Nucleus accumbens (tissue), 56 donors: Measurements from ENCODE around the gene GSK3A.

Source experiments
- DNase-seq, 56 donors: peaks; one replicate each; lab custom pipeline; 2025; lab: John Stamatoyannopoulos, UW

Gene GSK3A

GRCh38 chr19:42207767-42208271 lies 34.6 kb downstream of the GSK3A start:
- no peak for DNase-seq

- DNase-seq, result no peak
Observed at GRCh38 chr19:42206871-42207755, 35.3 kb downstream of the GSK3A start.

- DNase-seq, result no peak
Observed at GRCh38 chr19:42204664-42205063, 37.7 kb downstream of the GSK3A start.

DNA sequence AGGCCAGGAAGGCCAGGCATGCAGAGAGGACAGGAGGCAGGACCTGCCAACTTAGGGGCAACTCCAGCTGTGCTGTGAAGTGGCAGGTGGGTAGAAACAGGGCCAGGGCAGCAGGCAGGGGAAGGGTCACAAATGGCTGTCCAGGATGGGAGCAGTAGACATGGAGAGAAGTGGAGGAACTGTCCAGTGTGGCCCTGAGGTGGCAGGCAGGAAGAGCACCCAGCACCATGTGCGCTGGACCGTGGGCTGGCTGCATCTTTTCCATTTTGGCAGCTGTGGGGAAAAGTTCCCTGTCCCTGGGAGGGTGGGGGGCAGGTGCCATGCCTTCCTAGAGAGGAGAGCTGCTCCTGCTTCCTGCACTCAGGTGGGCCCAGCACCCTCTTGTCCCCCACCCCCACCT lies 38.7 kb downstream of the GSK3A start:
- DNase-seq, result no peak

- no peak for DNase-seq
Observed at GRCh38 chr19:42202290-42202880, 40.0 kb downstream of the GSK3A start.

DNA sequence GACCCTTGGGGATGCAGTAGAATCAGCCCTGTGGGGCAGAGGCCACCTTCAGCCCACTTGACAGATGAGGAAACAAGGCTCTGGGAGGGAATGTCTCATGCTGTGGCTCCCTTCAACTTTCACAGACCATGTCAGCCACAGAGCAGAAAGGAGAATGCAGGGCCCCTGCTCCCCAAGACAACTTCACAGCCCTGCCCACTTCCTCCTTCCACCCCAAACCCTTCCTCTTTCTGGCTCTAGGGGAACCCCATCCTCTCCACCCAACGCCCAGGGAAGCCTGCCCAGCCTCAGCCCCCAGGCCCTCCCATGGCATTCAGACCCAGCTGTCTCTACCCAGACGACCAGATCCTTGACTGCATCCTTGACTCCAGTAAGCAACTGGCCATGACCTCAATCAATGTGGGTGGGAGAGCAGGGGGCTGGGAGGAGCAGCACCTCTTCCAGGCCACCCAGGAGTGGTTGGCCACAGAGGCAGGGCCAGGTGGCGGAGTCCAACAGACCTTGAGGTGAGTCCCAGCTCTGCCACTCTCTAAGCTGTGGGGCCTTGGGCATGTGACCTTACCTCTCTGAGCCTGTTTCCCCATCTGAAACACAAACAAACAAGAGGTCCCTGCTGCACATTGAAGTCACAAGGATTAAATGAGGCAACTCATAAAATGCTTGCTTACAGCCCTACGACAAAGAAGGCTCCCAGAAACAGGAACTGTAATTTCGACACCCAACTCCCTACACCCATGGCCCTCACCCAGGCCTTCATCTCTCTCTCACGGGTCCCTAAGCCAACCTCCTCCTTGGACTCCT lies 40.7 kb downstream of the GSK3A start:
- peak in 14 of 56 donors; percentile 1 to 34 (median 22) for DNase-seq

GRCh38 chr19:42200116-42200715 lies 42.2 kb downstream of the GSK3A start:
- no peak for DNase-seq

DNA sequence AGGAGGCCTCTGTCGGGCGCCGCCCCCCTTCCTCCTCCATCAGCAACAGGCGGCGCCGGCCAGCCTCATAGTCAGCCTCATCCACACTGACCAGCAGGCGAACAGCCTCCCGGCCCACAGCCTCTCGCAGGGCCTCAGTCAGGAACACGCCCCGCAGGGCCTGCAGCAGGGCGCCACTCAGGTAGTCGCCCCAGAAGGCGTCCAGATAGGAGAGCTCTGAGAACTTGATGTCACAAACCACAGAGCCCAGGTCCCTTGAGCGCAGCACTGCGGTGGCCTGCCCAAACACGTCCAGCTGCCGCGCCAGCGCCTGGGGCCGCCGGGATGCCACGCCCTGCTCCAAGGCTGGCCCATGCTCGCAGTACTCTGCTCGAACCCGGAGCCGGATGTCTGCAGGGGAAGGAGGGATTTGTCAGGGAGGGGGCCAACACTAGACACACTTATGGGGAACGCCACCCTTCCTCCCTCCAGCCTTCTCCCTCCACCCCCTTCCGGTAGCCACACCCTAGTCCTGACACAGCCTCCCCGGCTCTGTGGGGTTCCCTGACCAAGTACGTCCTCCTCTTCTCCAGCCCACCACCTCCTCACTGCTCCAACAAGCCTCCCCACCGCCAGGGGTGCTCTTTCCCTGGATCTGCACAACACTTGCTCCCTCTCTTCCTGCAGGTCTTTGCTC lies 42.8 kb downstream of the GSK3A start:
- DNase-seq, result no peak

- DNase-seq, result no peak
Observed at GRCh38 chr19:42198676-42199439, 43.5 kb downstream of the GSK3A start.

DNA sequence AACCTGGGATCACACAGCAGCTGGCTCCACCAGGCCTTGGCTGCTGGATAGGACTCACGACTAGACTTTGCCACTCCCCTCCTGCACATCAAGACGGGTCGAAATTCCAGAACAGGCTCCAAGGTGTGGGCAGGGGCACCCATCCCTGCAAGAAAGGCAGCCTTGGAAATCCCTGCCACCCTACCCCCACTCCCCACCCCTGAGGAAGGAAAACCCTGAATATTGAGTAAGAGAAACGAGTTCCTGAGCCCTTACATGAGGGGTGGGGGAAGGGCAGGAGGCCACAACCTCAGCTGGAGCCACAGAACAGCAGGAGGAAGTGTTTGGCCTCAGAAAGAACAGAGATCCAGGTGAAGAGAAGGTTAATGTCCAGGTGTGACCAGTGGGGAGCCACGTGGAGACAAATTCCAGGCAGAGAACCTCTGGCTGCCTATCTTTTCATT lies 45.0 kb downstream of the GSK3A start:
- DNase-seq, result no peak

- no peak for DNase-seq
Observed at GRCh38 chr19:42196011-42197001, 46.1 kb downstream of the GSK3A start.

DNA sequence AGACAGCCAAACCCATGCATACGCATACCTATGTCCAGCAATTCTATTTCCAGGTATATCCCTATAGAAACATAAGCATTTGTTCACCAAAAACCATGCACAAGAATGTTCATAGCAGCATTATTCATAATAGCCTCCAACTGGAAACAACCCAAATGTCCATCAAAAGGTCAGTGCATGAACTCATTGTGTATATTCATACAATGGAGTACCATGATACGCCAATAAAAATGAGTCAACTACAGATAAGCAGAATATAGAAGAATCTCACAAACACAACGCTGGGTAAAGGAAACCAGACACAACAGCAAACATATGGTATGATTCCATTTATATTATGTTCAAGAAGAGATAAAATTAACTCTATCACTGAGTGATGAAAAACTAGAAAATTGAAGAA lies 48.7 kb downstream of the GSK3A start:
- DNase-seq, result no peak

- no peak for DNase-seq
Observed at GRCh38 chr19:42193294-42193693, 49.1 kb downstream of the GSK3A start.

DNA sequence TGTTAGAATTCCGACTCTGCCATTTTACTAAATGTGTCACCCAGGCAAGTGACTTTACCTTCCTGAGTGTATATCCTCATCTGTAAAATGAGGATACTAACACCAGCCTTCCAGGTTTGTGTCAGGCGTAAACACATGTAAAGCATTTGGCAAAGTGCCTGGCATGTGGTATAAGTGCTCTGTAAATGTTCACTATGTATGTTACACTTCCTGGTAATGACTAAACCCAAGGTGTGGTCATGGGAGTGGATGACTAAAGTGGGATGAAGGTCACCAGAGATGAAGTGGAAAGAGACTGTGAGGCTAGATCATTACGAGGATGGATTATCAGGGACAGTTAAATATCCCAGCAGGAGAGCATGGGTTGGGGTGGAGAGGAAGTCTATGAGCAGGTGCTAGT lies 50.5 kb downstream of the GSK3A start:
- DNase-seq, result no peak

DNA sequence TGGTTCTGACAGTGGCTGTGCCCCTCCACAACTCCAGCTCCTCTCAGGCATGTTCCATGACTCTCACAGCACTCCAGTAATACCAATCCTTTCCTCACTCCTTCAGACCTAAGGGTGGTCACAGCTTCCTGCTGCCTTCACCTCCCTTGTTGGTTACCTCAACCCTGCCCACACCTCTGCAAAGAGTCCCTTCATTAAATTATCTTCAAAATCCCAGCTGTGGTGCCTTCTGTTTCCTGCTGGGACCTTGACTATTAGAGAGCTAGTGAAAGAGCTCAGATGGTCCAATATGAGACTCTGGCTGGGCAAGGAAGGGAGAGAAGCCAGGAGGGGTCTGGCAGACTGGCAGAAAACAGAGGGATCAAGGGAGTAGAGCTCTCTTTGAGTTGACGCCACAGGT lies 51.1 kb downstream of the GSK3A start:
- no peak for DNase-seq

GRCh38 chr19:42189133-42189532 lies 53.3 kb downstream of the GSK3A start:
- no peak for DNase-seq

DNA sequence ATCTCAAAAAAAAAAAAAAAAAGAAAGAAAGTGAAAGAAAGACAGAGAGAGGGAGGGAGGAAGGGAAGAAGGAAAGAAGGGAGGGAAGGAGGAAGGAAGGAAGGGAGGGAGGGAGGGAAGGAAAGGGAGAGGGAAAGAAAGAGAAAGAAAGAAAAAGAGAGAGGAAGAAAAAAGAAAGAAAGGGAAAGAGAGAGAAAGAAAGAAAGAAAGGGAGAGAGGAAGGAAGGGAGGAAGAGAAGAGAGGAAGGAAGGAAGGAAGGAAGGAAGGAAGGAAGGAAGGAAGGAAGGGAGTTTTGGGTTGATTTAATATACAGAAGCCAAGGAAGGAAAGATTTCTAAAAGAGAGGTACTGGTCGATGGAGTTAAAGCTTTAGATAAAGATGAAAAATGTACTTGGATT lies 53.7 kb downstream of the GSK3A start:
- DNase-seq, result no peak

- DNase-seq, result no peak
Observed at GRCh38 chr19:42185277-42185676, 57.1 kb downstream of the GSK3A start.
